HG02884 (cell line): ENCODE data around the gene EP400.
"Not testable (repeated sequence)": the region's sequence is repeated elsewhere in the genome, so short reads cannot be mapped to it uniquely, and the experiment has no call there.

ENCODE experiments used
- ATAC-seq: cut with Tn5 transposase; IDR thresholded peaks from one replicate; pipeline ENCODE4 v1.9.1; 2021; ENCODE audit warnings: mild to moderate bottlenecking, moderate library complexity; ENCODE audit not compliant: unreplicated experiment

EP400 gene

DNA sequence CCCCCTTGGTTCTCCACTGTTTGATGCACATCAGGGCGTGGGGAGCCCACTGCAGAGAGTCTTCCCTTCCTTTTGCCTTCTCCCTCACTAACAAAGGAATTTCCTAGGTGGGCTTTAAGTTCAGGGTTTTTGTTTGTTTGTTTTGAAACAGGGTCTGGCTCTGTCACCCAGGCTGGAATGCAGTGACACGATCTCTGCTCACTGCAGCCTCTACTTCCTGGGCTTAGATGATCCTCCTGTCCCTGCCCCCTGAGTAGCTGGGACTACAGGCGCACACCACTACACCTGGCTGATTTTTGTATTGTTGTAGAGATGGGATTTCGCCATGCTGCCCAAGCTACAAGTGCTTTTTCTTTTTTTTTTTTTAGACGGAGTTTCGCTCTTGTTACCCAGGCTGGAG is 33.8 kb downstream of the EP400 start:
- no peak for ATAC-seq

DNA sequence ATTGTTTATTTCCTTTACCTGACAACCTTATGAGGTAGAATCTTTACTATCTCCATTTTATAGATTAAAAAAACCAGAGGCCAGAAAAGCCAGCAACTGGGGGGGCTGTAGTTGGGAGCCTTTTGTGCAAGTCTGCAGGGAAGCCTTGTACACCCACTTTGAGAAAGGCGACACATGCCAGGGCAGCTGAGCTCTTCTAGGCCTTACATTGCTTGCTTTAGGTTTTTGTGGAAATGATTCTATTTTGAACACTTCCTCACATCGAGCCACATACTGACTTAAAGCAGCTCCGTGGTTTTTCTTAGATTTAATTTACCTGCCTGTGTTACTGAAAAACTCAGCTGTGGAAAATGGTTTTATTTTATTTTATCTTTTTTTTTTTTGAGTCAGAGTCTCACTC is 34.6 kb downstream of the EP400 start:
- no peak for ATAC-seq

DNA sequence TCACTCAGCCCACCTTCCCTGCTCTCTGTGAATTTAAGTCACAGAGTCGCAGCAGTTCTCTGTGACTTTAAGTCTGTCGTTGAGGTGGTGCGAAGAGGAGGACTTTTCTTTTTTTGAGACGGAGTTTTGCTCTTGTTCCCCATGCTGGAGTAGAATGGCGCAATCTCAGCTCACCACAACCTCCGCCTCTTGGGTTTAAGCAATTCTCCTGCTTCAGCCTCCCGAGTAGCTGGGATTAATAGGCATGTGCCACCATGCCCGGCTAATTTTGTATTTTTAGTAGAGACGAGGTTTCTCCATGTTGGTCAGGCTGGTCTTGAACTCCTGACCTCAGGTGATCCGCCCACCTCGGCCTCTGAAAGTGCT is 35.8 kb downstream of the EP400 start:
- not testable (repeated sequence) for ATAC-seq

DNA sequence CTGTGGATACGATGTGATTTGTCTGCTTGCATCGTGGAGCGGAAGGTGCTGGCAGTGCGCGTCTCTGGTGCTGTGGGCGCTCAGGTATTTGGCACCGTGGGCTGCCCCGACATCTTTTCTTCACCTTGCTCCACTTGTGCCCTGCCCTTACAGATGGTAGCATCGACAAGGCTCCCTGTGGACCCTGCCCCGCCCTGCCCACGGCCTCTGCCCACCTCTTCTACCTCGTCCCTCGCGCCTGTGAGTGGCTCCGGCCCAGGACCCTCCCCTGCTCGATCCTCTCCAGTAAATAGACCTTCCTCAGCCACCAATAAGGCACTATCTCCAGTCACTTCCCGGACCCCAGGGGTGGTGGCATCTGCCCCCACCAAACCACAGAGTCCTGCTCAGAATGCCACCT is 36.6 kb downstream of the EP400 start:
- ATAC-seq = no peak

DNA sequence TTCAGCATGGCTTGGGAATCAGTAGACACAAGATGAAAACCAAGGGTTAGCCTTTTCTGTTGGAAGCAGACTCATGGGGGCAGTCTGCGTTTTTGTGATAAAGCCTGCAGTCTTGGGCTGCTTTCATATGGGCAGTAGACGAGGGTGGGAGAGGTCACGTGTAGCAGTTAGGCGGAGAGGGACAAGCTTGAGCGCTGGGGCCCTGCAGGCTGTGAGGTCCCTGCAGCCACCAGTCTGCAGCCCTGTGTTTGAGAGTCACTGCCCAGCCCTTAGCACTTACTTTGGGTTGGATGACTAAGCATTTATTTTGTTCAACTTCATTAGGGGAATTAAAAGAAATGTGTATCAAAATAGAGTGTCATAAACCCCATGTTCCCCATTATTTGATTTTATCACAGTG is 37.2 kb downstream of the EP400 start:
- no peak for ATAC-seq

DNA sequence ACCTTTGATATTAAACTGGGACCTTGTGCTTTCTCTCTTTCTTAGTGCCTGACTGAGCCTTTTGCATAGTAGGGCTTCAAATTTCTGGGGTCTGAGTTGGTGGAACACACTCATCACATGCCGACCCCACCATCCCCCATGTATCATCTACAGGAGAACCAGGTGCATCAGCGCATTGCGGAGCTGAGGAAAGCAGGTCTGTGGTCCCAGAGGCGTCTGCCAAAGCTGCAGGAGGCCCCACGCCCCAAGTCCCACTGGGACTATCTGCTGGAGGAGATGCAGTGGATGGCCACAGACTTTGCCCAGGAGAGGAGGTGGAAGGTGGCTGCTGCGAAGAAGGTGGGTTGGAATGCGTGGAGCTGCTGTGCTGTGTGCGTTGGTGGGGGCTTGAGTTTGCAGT is 37.8 kb downstream of the EP400 start:
- ATAC-seq = no peak

DNA sequence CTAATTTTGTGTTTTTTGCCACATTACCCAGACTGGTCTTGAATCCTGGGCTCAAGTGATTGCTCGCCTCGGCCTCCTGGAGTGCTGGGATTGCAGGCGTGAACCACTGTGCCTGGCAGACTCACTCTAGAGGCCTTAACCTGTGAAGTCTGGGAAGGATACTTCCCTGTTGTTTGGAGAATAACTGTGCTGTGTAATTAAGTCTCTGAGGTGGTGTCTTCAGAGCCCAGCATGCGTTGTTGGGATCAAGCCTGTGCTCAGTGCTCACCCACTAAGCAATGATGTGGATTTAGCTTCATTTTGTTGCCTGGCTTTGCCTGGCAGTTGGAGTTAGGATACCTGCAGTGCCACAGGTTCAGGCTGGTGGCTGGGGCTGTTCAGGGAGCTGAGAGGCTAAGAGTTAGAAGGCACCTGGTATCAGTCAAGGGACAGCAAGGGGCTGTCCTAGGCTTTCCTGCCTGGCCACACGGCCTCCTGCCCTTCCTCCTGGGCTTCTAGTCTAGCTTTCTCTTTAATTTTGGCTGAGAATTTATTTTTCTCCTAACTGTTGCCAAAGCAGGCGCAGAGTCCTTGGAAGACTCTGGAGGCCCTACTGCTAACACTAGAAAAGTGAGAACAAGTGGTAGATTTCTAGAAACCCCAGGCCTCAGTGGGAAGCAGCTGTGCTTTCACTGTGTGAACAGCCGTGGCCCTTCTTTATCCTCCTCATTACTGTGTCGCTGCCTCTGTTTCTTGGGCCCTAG is 38.5 kb downstream of the EP400 start:
- ATAC-seq = no peak

DNA sequence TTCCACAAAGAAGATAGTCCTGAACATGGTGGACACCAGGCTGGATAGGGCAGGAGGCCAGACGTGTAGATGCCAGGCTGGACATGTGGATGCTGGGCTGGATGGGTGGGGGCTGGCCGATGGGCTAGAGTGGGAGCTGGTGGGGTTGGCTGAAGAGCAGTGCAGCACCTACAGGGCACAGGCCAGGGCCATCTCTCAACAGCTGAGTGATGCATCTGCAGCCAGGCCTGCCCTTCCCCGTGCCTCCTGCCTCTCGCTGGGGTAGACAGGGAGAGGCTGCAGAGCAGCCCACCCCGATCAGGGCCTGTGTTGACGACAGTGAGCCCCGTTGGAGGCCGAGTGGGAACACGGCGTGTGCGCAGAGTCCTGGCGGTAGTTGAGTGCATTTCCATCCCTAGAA is 39.3 kb downstream of the EP400 start:
- ATAC-seq = no peak

DNA sequence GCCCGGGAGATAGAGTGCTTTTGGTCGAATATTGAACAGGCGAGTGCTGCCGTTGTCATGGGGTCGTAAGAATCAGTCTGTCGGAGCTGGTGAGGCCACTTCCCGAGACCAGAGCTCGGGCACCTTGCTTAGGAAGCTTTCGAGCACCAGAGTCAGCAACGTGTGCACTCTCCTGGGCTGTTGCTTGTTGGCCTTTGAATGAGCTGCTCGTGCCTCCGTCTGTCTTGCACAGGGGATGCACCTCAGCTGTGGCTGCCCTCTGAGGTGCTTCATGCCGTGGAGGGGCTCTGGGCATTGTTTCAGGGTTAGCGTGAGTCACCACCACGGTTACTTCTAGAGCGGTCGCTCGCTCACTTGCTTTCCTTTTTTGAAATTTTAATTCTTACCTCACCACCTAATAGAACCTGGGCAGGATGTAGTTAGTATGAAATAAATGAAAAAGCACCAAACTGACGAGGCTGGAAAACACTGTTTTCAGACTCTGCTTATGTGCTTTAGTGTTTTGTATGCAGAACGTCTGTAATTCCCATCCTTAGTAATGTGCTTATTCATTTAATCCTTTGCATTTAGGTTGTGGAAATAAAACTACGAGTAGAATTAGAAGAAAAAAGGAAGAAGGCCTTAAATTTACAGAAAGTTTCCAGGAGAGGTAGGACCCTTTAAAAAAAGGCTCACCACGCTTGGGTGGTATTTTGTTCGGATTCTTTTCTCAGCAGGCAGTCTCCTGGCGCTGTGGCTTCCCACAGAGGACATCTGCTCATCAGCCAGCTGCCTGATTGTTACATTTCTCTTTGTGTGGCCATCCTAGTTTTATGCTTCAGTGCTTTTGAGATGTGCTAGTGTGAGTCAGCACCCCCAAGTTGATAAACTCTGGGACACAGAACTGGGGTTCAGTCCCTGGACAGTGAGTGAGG is 40.6 kb downstream of the EP400 start:
- ATAC-seq = no peak

DNA sequence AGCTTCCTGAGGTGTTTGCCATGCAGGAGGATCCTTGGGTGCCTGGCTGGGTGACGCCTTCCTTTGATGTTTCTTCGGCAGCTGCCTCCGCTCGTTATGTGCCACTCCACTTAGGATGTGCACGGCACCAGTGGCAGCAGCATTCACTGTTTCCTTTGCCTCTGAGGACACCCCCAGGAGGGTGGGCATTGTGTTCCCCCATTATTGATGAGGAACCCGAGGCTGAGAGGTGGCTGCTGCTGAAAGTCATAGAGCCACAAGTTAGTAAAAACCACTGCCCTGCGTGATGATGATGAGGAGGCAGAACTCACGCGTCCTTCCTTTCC is 41.2 kb downstream of the EP400 start:
- ATAC-seq = no peak

DNA sequence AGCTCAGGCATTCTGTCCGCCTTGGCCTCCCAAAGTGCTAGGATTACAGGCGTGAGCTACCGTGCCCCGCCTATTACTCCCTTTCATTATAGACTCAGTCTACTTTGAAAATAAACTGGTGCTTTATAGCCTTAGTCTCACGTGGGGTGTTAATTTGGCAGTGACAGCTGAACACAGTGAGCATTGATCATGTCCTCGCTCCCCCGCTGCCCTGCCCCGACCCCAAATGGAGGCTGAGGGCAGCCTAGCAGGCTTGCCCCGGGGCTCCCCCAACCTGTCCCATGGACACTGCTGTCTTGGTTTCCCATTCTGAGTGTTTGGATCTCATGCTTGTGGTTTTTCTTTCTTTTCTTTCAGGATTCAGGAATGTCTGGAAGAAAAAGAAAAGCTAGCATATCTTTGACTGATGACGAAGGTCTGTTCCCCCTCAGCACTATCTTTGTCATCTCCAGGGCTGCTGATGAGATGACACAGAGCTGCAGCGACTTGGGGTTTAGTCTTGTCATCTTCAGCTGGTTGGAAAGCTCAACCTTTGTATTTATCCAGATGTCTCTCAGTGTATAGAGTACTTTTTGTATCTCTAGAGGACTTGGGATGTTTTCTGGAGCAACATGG is 42.2 kb downstream of the EP400 start:
- ATAC-seq = no peak

DNA sequence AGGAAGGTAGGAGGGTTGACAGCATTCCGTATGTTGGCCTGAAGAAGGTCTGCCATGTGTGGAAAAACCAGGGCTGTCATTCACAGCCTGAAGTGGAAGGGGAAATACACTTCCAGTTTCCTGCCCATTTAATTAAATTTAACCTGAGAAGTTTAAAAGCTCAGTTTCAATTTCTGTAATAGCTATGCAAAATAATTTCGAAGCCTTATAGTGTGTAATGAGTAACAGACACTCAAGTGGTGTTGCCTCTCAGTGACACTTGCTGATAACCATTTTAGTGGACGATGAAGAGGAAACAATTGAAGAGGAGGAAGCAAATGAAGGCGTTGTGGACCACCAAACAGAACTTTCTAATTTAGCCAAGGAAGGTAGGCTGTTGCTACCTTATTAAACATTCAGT is 44.8 kb downstream of the EP400 start:
- no peak for ATAC-seq

DNA sequence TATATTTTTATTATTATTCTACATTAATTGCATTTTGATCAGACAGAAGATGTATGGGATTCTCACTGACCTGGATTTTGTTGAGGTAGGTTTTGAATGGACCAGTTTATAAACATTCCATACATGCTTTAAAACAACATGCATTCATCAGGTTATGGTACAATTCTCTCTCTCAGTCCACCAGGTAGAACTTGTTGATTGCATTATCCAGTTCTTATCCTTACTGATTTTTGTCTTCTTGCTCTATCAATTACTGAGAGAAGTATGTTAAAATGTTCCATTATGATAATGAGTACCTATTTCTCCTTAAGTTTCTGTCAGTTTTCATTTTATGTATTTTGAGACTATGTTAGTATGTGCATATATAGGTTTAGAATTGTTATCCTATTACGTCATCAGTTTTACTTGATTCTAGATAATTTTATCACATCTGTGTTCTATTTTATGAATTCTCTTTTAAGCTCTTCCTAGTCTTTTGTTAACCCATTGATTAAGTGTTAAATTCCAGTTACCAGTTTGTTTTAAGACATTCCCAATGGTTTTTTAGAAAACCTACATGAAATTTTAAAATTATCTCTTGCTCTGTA is 50.6 kb downstream of the EP400 start:
- no peak for ATAC-seq

DNA sequence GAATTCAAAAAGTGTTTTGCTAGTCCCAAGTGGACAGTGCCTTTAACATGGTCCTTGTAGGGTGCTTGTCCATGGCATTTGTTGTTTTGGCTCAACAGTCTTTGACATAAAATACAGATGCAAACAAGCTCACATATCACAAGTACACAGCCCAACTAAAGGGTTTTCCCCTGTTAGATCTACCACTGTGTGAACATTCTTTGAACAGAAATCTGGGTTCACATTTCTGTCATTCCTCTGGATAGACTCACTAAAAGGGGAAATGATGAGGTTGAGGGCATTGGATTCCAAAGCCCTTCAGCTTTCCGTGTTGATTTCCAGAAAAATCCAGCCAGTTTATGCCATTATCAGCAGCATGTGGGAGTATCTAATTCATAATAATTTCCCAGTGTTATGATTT is 54.1 kb downstream of the EP400 start:
- no peak for ATAC-seq

DNA sequence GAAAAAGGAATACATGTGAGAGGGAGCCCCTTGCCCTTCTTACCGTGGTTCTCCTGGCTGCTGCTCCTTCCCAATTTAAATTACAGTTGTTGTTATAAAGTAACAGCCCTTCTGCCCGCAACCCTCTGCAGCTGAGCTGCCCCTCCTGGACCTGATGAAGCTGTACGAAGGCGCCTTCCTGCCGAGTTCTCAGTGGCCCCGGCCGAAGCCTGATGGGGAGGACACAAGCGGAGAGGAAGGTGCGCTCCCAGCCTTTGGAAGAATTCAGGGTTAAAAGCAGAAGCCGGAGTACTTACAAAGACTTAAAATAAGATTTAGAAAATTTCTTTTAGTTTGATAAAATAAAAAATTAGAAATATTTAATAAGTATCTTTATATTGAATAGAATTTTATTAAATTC is 55.2 kb downstream of the EP400 start:
- no peak for ATAC-seq

DNA sequence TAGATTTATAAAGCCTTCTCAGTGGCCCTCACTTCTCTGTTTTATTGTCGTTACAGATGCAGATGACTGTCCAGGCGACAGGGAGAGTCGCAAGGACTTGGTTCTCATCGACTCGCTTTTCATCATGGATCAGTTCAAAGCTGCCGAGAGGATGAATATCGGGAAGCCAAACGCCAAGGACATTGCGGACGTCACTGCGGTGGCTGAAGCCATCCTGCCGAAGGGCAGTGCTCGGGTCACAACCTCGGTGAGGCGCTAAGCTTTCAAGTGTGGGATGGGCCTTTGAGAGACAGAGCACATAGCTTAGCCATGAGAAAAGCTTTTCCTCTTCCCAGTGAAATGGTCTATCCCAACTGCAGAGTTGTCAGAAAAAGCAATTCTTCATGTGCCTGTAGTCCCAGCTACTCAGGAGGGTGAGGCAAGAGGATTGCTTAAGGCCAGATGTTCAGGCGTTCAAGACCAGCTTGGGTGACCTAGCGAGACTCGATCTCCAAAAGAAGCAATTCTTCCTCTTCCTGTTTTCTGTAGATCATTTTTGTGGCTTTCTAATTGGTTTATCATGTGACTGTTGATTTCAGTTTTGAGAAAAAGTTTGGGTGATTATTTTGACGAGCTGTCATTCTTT is 56.4 kb downstream of the EP400 start:
- no peak for ATAC-seq

DNA sequence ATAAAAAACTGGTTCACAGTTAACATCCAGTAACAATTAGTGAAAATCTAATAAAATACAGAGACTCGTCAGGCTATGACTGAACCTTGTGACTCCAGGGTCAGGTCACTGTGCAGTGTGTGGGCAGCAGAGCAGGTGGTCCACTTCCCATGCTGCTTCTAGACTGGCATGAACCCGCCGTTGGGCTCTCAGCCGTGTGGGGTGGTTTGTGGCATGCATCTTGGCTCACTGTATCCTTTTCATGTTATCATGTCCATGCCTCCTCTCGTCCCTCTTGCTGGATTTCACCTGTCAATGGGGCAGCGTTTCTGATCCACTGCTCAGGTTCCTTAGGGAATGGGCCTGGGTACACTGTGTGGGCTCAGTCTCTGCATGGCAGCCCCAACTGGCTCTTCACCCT is 57.3 kb downstream of the EP400 start:
- ATAC-seq = no peak

DNA sequence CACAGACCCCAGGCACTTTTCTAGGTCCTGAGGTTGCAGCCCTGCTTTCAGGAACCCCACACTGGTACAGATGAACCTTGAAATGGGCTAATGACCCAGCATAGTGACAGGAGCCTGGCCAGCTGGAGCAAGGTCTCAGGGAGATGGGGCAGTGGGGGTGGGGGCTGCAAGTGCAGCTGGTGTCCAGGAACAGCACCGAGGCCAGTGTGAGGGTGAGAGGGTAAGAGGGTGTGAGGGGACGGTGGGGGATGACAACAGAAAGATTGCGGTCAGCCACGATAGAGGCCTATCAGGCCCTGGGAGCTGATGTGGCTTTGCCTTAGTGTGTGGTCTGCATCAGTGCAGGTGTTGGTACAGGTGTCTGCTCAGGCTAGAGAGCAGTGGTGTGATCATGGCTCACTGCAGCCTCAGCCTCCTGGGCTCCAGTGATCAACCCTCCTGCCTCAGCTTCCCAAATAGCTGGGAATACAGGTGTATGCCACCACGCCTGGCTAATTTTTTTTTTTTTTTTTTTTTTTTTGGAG is 59.7 kb downstream of the EP400 start:
- ATAC-seq = no peak

DNA sequence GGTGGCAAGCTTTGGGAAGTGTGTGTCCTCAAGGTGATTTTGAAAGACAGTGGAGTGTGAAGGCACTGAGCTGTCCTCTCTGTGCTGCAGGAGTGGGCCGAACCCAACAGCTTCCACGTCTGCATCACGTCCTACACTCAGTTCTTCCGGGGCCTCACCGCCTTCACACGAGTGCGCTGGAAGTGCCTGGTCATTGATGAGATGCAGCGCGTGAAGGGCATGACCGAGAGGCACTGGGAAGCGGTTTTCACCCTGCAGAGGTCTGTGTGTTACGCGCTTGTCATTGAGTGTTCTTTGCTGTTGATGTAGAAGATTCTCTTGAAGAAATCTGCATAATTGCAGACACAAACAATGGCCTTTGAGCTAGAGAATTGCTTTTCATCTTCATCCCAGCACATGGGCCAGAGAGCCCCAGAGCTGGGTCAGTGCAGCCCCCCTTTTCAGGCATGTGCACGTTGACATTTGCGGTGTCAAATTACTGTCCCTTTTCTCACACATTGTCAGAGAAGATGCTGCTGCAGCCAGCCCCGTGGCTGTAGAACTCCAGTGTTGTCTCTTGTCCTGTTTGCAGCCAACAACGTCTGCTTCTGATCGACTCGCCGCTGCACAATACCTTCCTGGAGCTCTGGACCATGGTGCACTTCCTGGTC is 63.3 kb downstream of the EP400 start:
- no peak for ATAC-seq

DNA sequence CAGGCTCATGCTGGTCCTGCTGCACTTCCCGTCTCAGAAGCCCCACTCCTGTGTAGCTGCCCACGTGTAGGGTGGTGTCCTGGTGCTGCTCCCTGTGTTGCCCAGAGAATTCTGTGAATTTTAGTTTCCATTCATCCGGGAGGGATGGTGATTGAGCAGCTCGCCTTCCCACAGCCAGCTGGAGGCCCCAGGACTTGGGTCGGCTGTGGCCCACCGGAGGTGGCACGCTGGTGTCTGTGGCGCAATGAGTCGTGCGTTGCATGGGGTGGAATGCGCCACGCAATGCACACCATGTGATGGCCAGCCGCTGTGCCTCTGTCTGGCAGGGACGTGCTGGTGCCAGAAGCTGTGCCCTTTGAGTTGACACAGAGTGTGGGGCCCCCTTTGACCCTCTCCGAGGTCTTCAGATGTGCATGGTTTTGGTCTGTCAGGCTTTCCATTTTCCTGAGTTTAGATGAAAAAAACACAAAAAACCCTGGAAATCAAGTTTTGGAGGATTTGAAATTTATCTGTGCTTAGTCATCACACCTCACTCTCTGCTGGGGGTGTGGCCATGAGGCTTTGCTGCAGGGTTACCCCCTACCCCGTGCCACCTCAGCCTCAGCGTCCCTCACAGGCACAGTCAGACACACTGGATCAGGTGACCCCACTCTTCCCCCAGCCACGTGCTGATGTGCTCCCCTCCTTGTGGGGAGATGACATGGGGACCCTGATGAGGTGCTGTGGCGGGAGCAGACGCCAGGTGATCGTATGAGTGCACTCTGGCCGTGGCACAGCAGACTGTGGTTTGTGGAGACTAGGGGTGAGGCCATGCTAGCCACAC is 64.6 kb downstream of the EP400 start:
- no peak for ATAC-seq
